DND-41 (cell line): ENCODE data around the gene IL4R.

Experiments used
- ATAC-seq: fragments of 200-7000 bp; cut with Tn5 transposase; 3 replicates; pipeline ENCODE4 v1.9.1; 2021; ENCODE audit warnings: low read depth; ENCODE audit not compliant: insufficient read depth
- DNase-seq: peaks from one replicate; pipeline ENCODE4 v3.0.0-alpha.2; 2020
- H2AFZ ChIP-seq: 2 replicates; pipeline ENCODE4 v1.6.0; 2012; ENCODE audit warnings: low read depth, low read length
- H3K27ac ChIP-seq: 2 replicates; pipeline ENCODE4 v1.5.1; 2012; ENCODE audit warnings: low read length, inconsistent platforms
- H3K27me3 ChIP-seq: fragments of 200-600 bp; sonication (generic); 2 replicates; pipeline ENCODE4 v1.6.0; 2012; ENCODE audit warnings: low read length, mild to moderate bottlenecking, inconsistent platforms; ENCODE audit not compliant: insufficient read depth, poor library complexity
- H3K36me3 ChIP-seq: 2 replicates; pipeline ENCODE4 v1.5.1; 2012; ENCODE audit warnings: low read length, inconsistent platforms; ENCODE audit not compliant: insufficient read depth
- H3K4me1 ChIP-seq: 2 replicates; pipeline ENCODE4 v1.5.1; 2012; ENCODE audit warnings: mild to moderate bottlenecking, low read length; ENCODE audit not compliant: insufficient read depth
- H3K4me2 ChIP-seq: 2 replicates; pipeline ENCODE4 v1.6.0; 2012; ENCODE audit warnings: mild to moderate bottlenecking, moderate library complexity, low read length, inconsistent platforms; ENCODE audit not compliant: insufficient read depth
- H3K4me3 ChIP-seq, 2 experiments: fragments of 200-600 bp in 1 of 2; shearing (Covaris generic) in 1 of 2; 2 replicates each; pipeline ENCODE4 v1.5.1; 2012 to 2016; ENCODE audit warnings: inconsistent platforms in 2 of 2, low read length in 2 of 2, mild to moderate bottlenecking in 2 of 2, low read depth in 1 of 2, moderate library complexity in 1 of 2
- H3K79me2 ChIP-seq: 2 replicates; pipeline ENCODE4 v1.6.0; 2012; ENCODE audit warnings: low read length, inconsistent platforms; ENCODE audit not compliant: insufficient read depth
- H3K9ac ChIP-seq: 2 replicates; pipeline ENCODE4 v1.6.0; 2012; ENCODE audit warnings: low read depth, mild to moderate bottlenecking, inconsistent platforms, low read length, moderate library complexity
- H3K9me3 ChIP-seq: 2 replicates; pipeline ENCODE4 v1.5.1; 2012; ENCODE audit warnings: low read length, moderate library complexity, mild to moderate bottlenecking, inconsistent platforms; ENCODE audit not compliant: insufficient read depth, severe bottlenecking
- H4K20me1 ChIP-seq: 2 replicates; pipeline ENCODE4 v1.6.0; 2012; ENCODE audit warnings: low read length; ENCODE audit not compliant: insufficient read depth
- CTCF ChIP-seq: IDR thresholded peaks from 2 replicates; pipeline ENCODE4 v1.5.1; 2012; ENCODE audit warnings: borderline replicate concordance, low read length, moderate library complexity, mild to moderate bottlenecking; ENCODE audit not compliant: poor library complexity, severe bottlenecking; ENCODE audit errors: extremely low read depth
- EZH2 ChIP-seq: IDR thresholded peaks from 3 replicates; pipeline ENCODE4 v1.6.1; 2012; ENCODE audit warnings: borderline replicate concordance, low read depth, mild to moderate bottlenecking, moderate library complexity, low read length, inconsistent platforms; ENCODE audit not compliant: severe bottlenecking

IL4R gene

GRCh38 chr16:27303256-27304100 lies 10.3 kb upstream of the IL4R start:
- ATAC-seq (no peak), DNase-seq (no peak)
- Histone ChIP-seq H3K4me3 (no peak overlapping the region), H3K9ac (no peak overlapping the region), H3K27me3 (no peaks in the 10 kb centered on the region), H3K4me1 (no peaks in the 10 kb centered on the region), H3K4me2 (no peak overlapping the region), H3K27ac (no peak overlapping the region), H3K79me2 (no peaks in the 10 kb centered on the region), H2AFZ (no peak overlapping the region), H3K36me3 (no peaks in the 10 kb centered on the region), H4K20me1 (no peaks in the 10 kb centered on the region), H3K9me3 (no peaks in the 10 kb centered on the region)
- TF ChIP-seq EZH2 (no peak), CTCF (no peak)

GRCh38 chr16:27304102-27304501 lies 9.7 kb upstream of the IL4R start:
- no peak for ATAC-seq
- no peaks in the 10 kb centered on the region for H3K27me3 ChIP-seq
- no peak overlapping the region for H2AFZ ChIP-seq
- no peak overlapping the region for H3K4me3 ChIP-seq
- no peaks in the 10 kb centered on the region for H4K20me1 ChIP-seq
- H3K4me1 ChIP-seq: no peaks in the 10 kb centered on the region
- no peaks in the 10 kb centered on the region for H3K9me3 ChIP-seq
- no peaks in the 10 kb centered on the region for H3K79me2 ChIP-seq
- DNase-seq: no peak
- no peaks in the 10 kb centered on the region for H3K36me3 ChIP-seq
- no peak overlapping the region for H3K4me2 ChIP-seq
- H3K9ac ChIP-seq: no peak overlapping the region
- TF ChIP-seq EZH2: no peak
- H3K27ac ChIP-seq: no peak overlapping the region

- Histone ChIP-seq H3K27me3 (no peaks in the 10 kb centered on the region), H3K9me3 (no peaks in the 10 kb centered on the region), H3K36me3 (no peaks in the 10 kb centered on the region), H3K27ac (no peak overlapping the region), H2AFZ (no peak overlapping the region), H4K20me1 (no peaks in the 10 kb centered on the region), H3K4me3 (no peak overlapping the region), H3K79me2 (no peaks in the 10 kb centered on the region), H3K4me1 (no peaks in the 10 kb centered on the region), H3K9ac (no peak overlapping the region), H3K4me2 (no peak overlapping the region)
- DNase-seq: no peak
- no peak for TF ChIP-seq EZH2
- TF ChIP-seq CTCF: no peak
- ATAC-seq: no peak
Observed at GRCh38 chr16:27304881-27305745, 8.7 kb upstream of the IL4R start.

GRCh38 chr16:27305839-27306442 lies 7.8 kb upstream of the IL4R start:
- Histone ChIP-seq H3K4me3 (no peak overlapping the region), H3K27me3 (no peaks in the 10 kb centered on the region), H3K27ac (no peak overlapping the region), H4K20me1 (no peaks in the 10 kb centered on the region), H3K4me2 (no peak overlapping the region), H2AFZ (no peak overlapping the region), H3K9ac (no peak overlapping the region), H3K36me3 (no peaks in the 10 kb centered on the region), H3K4me1 (no peaks in the 10 kb centered on the region), H3K79me2 (no peaks in the 10 kb centered on the region), H3K9me3 (no peaks in the 10 kb centered on the region)
- no peak for DNase-seq
- TF ChIP-seq EZH2: no peak
- no peak for TF ChIP-seq CTCF
- no peak for ATAC-seq
